Measurements from ENCODE around the gene ZNF827.

ZNF827 gene

DNA sequence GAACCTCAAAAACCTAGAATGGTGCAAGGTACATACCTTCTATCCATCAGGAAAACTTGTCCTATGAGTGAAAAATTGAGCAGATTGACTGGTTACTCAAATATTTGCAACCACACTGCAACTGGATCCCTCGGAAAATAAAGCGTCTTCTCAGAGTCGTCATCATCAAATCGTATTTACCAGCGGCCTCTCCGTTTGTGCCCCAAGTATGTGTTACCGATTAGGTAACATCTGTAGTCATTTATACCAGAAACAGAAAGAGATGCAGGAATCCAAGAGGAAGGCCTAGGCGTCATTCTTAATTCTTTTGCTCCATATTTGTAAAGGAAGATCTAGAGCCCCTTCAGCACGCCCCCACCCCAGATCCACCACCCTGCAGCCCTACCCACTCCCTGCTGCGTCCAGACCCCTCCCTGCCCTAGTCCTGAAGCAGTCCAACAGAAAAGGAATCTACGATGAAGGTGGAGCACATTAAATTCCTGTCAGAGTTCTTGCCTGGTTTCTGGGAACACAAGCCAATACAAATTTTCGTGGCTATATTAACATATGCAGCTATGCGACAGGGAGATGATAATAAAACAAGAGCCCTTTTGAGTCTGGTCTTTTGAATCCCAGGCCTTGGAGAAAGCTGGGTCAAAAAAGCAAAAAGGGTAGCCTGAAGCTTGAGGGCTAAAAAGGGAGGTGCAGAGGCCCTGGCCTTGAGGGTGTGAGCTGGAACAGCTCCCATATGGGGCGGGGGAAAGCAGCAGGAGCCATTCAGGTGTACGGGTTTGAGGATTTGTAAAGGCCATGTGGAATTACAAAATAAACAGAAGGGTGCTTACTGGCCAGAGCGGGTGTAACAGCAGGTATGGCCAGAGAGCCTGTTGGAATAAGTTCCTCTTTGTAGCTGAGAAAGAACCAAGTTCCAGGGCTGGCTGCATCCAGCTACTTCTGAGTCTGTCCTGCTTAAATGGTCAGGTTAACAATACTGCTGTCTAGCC, 77.0 kb downstream of the ZNF827 start:
- DNase-seq (ENCODE audit: extremely low read depth, insufficient read length), result no peak
- no peak for TF ChIP-seq CTCF (IDR thresholded peaks at IDR 0.05; ENCODE audit: insufficient read depth, low read length, poor library complexity, severe bottlenecking)
- Histone ChIP-seq H3K4me3 (replicated peaks; ENCODE audit: low read depth, low read length) (no peak overlapping the region), H3K27me3 (replicated peaks; ENCODE audit: control insufficient read depth, insufficient read depth, low read length) (no peaks in the 10 kb centered on the region), H3K36me3 (ENCODE audit: control insufficient read depth, insufficient read depth, low read length) (peaks cover 10% of the 10 kb centered on the region)

- TF ChIP-seq CTCF (IDR thresholded peaks at IDR 0.05; ENCODE audit: insufficient read depth, low read length, poor library complexity, severe bottlenecking), result no peak
These were observed 77.7 kb downstream of the ZNF827 start for GRCh38 chr4:145860897-145861296.

GRCh38 chr4:145860446-145860845, 78.2 kb downstream of the ZNF827 start:
- Histone ChIP-seq H3K36me3 (ENCODE audit: control insufficient read depth, insufficient read depth, low read length) (peaks cover 10% of the 10 kb centered on the region), H3K27me3 (replicated peaks; ENCODE audit: control insufficient read depth, insufficient read depth, low read length) (no peaks in the 10 kb centered on the region), H3K4me3 (replicated peaks; ENCODE audit: low read depth, low read length) (no peak overlapping the region)
- DNase-seq (ENCODE audit: extremely low read depth, insufficient read length), result no peak
- no peak for TF ChIP-seq CTCF (IDR thresholded peaks at IDR 0.05; ENCODE audit: insufficient read depth, low read length, poor library complexity, severe bottlenecking)

More at GRCh38 chr4:145860897-145861296, 77.7 kb downstream of the ZNF827 start:
- Histone ChIP-seq H3K36me3 (ENCODE audit: control insufficient read depth, insufficient read depth, low read length) (peaks cover 10% of the 10 kb centered on the region), H3K4me3 (replicated peaks; ENCODE audit: low read depth, low read length) (no peak overlapping the region), H3K27me3 (replicated peaks; ENCODE audit: control insufficient read depth, insufficient read depth, low read length) (no peaks in the 10 kb centered on the region)
- DNase-seq (ENCODE audit: extremely low read depth, insufficient read length), result no peak

DNA sequence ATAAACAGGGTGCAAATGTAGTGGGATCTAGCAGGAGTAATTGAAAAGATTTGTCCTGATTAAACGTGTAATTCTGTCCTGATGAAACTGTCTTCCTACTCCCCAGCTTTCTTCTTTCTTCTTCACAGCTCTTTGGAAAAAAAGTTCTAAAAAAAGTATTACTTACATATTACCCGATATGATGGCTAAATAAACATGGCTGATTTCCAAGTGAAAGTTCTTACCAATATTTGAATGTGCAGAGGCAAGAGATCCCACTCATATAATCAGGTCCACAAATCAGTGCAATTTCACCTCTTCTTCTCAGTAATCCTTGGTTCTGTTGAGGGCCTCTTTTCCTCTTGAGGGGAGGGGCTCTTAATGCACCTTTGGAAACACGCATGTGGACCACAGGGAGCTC, 78.7 kb downstream of the ZNF827 start:
- TF ChIP-seq CTCF (IDR thresholded peaks at IDR 0.05; ENCODE audit: insufficient read depth, low read length, poor library complexity, severe bottlenecking), result no peak
- H3K36me3 ChIP-seq (ENCODE audit: control insufficient read depth, insufficient read depth, low read length), result peaks cover 10% of the 10 kb centered on the region
- DNase-seq (ENCODE audit: extremely low read depth, insufficient read length), result no peak
- no peaks in the 10 kb centered on the region for H3K27me3 ChIP-seq (replicated peaks; ENCODE audit: control insufficient read depth, insufficient read depth, low read length)
- H3K4me3 ChIP-seq (replicated peaks; ENCODE audit: low read depth, low read length), result no peak overlapping the region

DNA sequence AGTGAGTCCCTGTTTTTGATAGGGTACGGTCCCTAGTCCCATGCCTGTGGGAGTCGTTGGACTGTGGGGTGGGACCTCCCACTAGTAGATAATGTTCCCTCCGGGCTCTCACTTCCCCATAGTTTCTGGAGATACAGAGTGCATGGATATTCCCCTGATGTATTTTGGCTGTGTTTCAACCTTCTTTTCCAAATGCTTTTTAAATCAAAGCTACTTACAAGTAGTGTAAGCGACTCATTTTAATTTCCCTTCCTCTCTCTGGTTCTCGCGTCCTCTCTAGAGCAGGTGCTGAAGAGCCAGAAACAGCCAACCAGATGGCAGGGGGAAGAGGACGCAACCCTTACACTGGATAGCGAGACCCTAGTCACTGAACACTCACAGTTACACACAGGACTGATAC, 79.2 kb downstream of the ZNF827 start:
- DNase-seq (ENCODE audit: extremely low read depth, insufficient read length), result no peak
- no peak for TF ChIP-seq CTCF (IDR thresholded peaks at IDR 0.05; ENCODE audit: insufficient read depth, low read length, poor library complexity, severe bottlenecking)
- Histone ChIP-seq H3K36me3 (ENCODE audit: control insufficient read depth, insufficient read depth, low read length) (peaks cover 11% of the 10 kb centered on the region), H3K4me3 (replicated peaks; ENCODE audit: low read depth, low read length) (no peak overlapping the region), H3K27me3 (replicated peaks; ENCODE audit: control insufficient read depth, insufficient read depth, low read length) (no peaks in the 10 kb centered on the region)

Measured in GM06990 (cell line).